ENCODE measurements around the gene CMPK1. TPM values are rescaled to one million over a fixed set of nuclear protein-coding genes. Genes with fewer than 3 reads are reported as not detected.
"Not testable (repeated sequence)": the region's sequence is repeated elsewhere in the genome, so short reads cannot be mapped to it uniquely, and the experiment has no call there.

Gene CMPK1
- total RNA-seq, 1 donor from 2014 or later = 105 TPM

DNA sequence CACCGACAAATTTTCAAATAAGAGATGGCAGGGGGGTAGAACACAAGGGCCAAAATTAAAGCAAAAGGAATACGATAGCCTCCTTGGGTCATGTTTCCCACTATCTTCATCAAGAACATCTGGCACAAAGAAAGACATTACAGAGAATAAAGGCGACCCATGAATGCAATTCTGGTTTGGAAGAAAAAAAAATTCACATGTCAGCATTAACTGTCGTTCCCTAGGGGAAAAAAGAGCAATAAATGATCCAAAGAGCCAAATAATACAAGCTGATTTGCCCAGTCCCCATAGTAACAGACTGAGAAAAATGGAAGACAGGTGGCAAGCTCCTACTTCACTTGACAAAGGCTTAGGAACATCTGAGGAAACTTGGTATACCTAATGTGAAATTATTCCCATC, 24.2 kb upstream of the CMPK1 start:
- Mint-ChIP-seq H3K27me3 (ENCODE audit: unreplicated experiment) (no peaks in the 10 kb centered on the region), H3K4me1 (ENCODE audit: unreplicated experiment) (peaks cover 20% of the 10 kb centered on the region), H3K4me3 (ENCODE audit: unreplicated experiment) (no peak overlapping the region), H3K36me3 (ENCODE audit: unreplicated experiment) (peaks cover 1% of the 10 kb centered on the region), H3K27ac (ENCODE audit: unreplicated experiment) (no peak overlapping the region), H3K9me3 (ENCODE audit: unreplicated experiment) (no peaks in the 10 kb centered on the region)
- no peak for DNase-seq (ENCODE audit: extremely low spot score, unreplicated experiment)
- TF ChIP-seq, protein P1, sequence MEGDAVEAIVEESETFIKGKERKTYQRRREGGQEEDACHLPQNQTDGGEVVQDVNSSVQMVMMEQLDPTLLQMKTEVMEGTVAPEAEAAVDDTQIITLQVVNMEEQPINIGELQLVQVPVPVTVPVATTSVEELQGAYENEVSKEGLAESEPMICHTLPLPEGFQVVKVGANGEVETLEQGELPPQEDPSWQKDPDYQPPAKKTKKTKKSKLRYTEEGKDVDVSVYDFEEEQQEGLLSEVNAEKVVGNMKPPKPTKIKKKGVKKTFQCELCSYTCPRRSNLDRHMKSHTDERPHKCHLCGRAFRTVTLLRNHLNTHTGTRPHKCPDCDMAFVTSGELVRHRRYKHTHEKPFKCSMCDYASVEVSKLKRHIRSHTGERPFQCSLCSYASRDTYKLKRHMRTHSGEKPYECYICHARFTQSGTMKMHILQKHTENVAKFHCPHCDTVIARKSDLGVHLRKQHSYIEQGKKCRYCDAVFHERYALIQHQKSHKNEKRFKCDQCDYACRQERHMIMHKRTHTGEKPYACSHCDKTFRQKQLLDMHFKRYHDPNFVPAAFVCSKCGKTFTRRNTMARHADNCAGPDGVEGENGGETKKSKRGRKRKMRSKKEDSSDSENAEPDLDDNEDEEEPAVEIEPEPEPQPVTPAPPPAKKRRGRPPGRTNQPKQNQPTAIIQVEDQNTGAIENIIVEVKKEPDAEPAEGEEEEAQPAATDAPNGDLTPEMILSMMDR (IDR thresholded peaks at IDR 0.05) = no peak

DNA sequence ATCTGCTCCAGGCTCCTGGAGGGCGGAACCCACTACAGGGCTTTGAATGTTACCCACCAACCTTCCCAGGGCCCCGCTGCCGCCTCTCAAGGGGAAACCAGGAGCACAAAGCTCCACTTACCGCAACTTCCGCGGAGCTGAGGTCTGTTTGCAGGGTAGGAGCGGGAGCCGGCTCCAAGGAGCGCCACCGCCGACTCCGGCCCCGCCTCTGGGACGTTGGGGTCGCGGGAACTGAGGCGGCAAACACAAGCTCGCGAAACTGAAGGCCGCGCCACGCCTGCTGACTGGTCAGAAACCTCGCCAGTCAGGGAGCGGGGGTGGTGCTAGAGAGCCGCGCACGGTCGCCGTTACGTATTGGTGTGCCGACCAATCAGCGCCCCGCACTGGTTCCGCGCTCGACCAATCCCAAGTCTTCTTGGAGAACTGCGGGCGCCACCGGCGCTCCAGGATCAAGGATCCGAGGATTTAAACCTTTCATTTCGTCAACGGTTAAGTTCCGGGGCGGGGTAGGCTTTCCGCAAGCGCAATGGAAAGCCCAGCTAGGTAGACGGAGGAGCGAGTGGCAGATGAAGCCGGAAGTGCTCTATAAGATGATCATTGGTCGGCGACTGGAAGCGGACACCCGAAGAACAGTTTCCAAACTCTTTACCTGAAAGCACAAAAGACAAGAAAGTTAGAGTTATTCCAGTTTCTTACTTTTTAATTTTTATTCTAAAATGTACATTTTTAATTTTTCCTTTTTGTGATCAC, 19.5 kb upstream of the CMPK1 start, which contains the start of gene STIL:
Gene STIL (minus strand): TSS at position 233 of the 750 bp plus-strand sequence. CDS start 3,828 bp downstream, outside the sequence.
- TF ChIP-seq, protein P1 (IDR thresholded peaks at IDR 0.05) = no peak

DNA sequence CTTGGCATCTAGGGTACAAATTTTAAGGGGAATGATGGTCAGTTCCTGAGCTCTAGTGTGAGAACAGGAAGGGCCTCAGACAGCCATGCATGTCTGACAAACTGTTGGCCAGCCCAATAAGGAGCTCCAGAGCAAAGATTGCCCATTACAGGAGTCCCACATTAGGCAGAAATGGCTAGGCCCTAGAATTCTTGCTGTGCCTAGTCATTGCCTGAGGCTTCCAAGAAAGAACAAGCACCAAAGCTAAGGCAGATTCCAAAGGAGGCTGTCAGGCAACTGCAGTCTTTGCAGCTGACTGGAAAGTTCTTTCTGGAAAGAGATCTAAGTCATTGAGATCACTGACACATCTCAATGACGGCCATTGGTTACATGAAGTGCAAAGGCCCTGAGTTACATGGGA, 15.7 kb upstream of the CMPK1 start:
- H3K4me1 Mint-ChIP-seq (ENCODE audit: unreplicated experiment) = peaks cover 10% of the 10 kb centered on the region
- no peaks in the 10 kb centered on the region for H3K9me3 Mint-ChIP-seq (ENCODE audit: unreplicated experiment)
- no peak overlapping the region for H3K4me3 Mint-ChIP-seq (ENCODE audit: unreplicated experiment)
- no peaks in the 10 kb centered on the region for H3K27me3 Mint-ChIP-seq (ENCODE audit: unreplicated experiment)
- H3K36me3 Mint-ChIP-seq (ENCODE audit: unreplicated experiment) = no peaks in the 10 kb centered on the region
- TF ChIP-seq, protein P1 (IDR thresholded peaks at IDR 0.05) = no peak
- DNase-seq (ENCODE audit: extremely low spot score, unreplicated experiment) = no peak
- H3K27ac Mint-ChIP-seq (ENCODE audit: unreplicated experiment) = no peak overlapping the region

More for the DNA sequence above, 19.5 kb upstream of the CMPK1 start, which contains the start of gene STIL:
- Mint-ChIP-seq H3K4me3 (ENCODE audit: unreplicated experiment) (peak within 1 kb of the TSS; percentile 93), H3K4me1 (ENCODE audit: unreplicated experiment) (peaks cover 18% of the 10 kb centered on the region), H3K27ac (ENCODE audit: unreplicated experiment) (peak within 1 kb of the TSS; percentile 96), H3K9me3 (ENCODE audit: unreplicated experiment) (no peaks in the 10 kb centered on the region), H3K36me3 (ENCODE audit: unreplicated experiment) (no peaks in the 10 kb centered on the region), H3K27me3 (ENCODE audit: unreplicated experiment) (no peaks in the 10 kb centered on the region)
- DNase-seq (ENCODE audit: extremely low spot score, unreplicated experiment) = peak; percentile 99

DNA sequence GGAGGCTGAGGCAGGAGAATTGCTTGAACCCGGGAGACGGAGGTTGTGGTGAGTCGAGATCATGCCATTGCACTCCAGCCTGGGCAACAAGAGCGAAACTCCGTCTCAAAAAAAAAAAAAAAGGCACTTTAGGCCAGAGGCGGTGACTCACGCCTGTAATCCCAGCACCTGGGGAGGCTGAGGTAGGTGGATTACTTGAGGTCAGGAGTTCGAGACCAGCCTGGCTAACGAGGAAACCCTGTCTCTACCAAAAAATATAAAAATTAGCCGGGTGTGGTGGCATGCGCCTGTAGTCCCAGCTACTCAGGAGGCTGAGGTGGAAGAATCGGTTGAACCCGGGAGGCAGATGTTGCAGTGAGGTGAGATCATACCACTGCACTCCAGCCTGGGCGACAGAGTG, 13.6 kb upstream of the CMPK1 start:
- H3K36me3 Mint-ChIP-seq (ENCODE audit: unreplicated experiment); DNase-seq (ENCODE audit: extremely low spot score, unreplicated experiment); H3K4me1 Mint-ChIP-seq (ENCODE audit: unreplicated experiment); H3K27ac Mint-ChIP-seq (ENCODE audit: unreplicated experiment); H3K4me3 Mint-ChIP-seq (ENCODE audit: unreplicated experiment); H3K27me3 Mint-ChIP-seq (ENCODE audit: unreplicated experiment); H3K9me3 Mint-ChIP-seq (ENCODE audit: unreplicated experiment): not testable (repeated sequence)

DNA sequence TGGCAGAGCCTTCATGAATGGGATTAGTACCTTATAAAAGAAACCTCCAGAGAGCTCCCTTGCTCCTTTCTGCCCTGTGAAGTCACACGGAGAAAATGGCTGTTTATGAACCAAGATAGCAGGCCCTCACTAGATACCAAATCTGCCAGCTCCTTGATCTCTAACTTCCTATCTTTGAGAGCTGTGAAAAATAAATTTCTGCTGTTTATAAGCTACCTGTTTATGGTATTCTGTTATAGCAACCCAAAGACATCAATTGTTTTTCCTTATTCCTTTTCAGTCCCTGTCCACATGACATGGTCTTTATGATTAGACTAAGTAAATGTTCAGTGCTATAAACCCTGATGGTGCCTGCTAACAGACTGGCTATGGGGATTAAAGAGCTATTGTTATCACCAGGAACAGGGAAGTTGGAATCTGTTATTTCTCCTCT, 10.0 kb upstream of the CMPK1 start:
- Mint-ChIP-seq H3K4me1 (ENCODE audit: unreplicated experiment) (no peaks in the 10 kb centered on the region), H3K9me3 (ENCODE audit: unreplicated experiment) (no peaks in the 10 kb centered on the region), H3K4me3 (ENCODE audit: unreplicated experiment) (no peak overlapping the region), H3K27me3 (ENCODE audit: unreplicated experiment) (no peaks in the 10 kb centered on the region), H3K36me3 (ENCODE audit: unreplicated experiment) (no peaks in the 10 kb centered on the region), H3K27ac (ENCODE audit: unreplicated experiment) (no peak overlapping the region)
- DNase-seq (ENCODE audit: extremely low spot score, unreplicated experiment) = no peak
- TF ChIP-seq, protein P1 (IDR thresholded peaks at IDR 0.05) = no peak
